DOHH2 (cell line): ENCODE measurements around the gene DPRX.

ENCODE experiments used
- CTCF ChIP-seq: fragments of 200-600 bp; sonication (generic); IDR thresholded peaks from one replicate; pipeline ENCODE4 v1.5.1; 2014; ENCODE audit warnings: antibody characterized with exemption, mild to moderate bottlenecking, low read depth, low read length; ENCODE audit not compliant: poor library complexity, severe bottlenecking
- EZH2phosphoT487 ChIP-seq: fragments of 200-600 bp; sonication (generic); IDR thresholded peaks from 2 replicates; pipeline ENCODE4 v1.6.1; 2017; ENCODE audit warnings: borderline replicate concordance, mild to moderate bottlenecking, antibody characterized with exemption, low read length, moderate library complexity, mixed read lengths

DNA sequence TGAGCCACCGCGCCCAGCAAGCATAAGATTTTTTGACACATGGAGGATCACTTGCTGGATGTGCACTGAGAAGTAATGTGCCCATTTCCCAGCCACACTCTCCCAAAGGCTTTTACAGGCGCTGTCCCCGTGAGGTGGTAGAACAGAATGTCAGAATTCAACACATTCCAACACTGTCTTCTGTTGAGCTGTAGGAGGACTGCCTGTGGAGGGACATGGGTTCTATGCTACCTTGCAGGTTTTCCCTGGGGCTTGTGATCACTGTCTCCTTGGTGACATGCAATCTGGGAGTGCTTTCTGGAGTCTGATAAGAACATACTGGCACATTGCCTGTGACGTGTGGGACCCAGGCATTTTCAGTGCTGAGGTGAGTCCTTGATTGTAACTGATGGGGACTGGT lies 38.5 kb downstream of the DPRX start:
- TF ChIP-seq EZH2phosphoT487 (no peak), CTCF (no peak)
